ENCODE measurements around the gene GLIS1.

Gene GLIS1

DNA sequence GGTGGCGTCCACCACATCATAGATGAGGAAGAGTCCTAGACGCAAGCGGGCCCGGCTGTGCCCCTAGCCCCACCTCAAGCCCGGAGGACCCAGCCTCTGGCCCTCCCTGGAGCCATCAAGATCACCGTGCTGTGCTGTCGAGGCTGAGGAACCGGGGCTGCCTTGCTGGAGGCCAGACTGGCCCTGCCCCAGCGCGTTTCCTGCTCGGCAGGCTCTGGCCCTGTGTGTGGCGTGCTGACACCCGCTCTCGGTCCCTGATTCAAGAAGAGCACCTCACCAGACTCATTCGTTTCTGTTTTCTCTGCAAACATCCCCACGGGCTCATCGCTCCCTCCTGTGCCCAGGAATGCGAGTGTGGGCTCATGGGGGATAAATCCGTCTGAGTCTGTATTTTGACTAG is 51.1 kb downstream of the GLIS1 start:
- CTCF ChIA-PET = interaction anchor here (2.7 kb wide), 1 partner anchor 203 kb away, joined by 10 read pairs; no protein-coding TSS in a partner anchor
- no peak for DNase-seq (ENCODE audit: low read depth, low spot score)
- POLR2A ChIA-PET = no interaction called here
- TF ChIP-seq, protein P1, sequence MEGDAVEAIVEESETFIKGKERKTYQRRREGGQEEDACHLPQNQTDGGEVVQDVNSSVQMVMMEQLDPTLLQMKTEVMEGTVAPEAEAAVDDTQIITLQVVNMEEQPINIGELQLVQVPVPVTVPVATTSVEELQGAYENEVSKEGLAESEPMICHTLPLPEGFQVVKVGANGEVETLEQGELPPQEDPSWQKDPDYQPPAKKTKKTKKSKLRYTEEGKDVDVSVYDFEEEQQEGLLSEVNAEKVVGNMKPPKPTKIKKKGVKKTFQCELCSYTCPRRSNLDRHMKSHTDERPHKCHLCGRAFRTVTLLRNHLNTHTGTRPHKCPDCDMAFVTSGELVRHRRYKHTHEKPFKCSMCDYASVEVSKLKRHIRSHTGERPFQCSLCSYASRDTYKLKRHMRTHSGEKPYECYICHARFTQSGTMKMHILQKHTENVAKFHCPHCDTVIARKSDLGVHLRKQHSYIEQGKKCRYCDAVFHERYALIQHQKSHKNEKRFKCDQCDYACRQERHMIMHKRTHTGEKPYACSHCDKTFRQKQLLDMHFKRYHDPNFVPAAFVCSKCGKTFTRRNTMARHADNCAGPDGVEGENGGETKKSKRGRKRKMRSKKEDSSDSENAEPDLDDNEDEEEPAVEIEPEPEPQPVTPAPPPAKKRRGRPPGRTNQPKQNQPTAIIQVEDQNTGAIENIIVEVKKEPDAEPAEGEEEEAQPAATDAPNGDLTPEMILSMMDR (IDR thresholded peaks at IDR 0.05; ENCODE audit: insufficient read depth, low read length, missing control alignments) = no peak
- no peak overlapping the region for H3K4me3 ChIP-seq (ENCODE audit: low read depth, low read length)

DNA sequence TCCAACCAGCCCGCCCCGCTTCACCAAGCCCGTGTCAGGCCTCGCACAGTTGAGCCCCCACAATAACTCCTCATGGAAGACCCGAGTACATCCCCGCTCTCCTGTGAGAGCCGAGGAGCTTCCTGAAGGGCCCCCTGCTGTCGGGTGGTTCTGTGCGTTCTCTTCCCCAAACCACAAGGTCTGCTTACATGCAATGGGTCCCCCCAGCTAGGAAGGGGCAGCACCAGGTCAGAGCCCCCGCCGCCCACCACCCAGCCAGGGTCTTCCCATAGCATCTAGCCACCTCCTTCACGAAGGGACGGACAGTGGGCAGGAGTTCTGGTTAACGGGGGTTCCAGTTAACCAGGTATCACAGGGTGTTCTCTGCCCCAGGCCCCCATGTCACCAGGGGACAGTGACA is 51.5 kb downstream of the GLIS1 start:
- POLR2A ChIA-PET = no interaction called here
- CTCF ChIA-PET = interaction anchor here (0.9 to 2.7 kb wide), 3 partner anchors 14 to 203 kb away, joined by 3 to 10 read pairs (median 3); no protein-coding TSS in a partner anchor
- no peak for DNase-seq (ENCODE audit: low read depth, low spot score)

DNA sequence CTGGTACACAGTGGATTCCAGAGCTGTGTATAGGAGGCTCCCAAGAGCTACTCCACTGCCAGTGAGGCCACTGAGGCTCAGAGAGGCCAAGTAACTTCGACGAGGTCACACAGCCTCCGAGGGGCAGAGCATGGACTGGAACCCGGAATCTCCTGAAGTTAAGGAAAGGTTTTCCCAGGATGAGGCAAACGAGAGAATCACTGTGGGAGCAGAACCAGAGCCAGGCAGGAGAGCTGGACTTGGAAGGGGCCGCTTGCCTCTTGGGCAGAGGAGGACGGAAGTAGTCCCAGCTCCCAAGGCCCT is 52.0 kb downstream of the GLIS1 start:
- no peak for DNase-seq (ENCODE audit: low read depth, low spot score)
- POLR2A ChIA-PET = interaction anchor here (1.1 kb wide), 1 partner anchor 175 kb away, joined by 4 read pairs; no protein-coding TSS in a partner anchor
- TF ChIP-seq, protein P1 (IDR thresholded peaks at IDR 0.05; ENCODE audit: insufficient read depth, low read length, missing control alignments) = no peak
- no peak overlapping the region for H3K4me3 ChIP-seq (ENCODE audit: low read depth, low read length)
- CTCF ChIA-PET = interaction anchor here (0.7 to 2.7 kb wide), 5 partner anchors 9 to 409 kb away, joined by 3 to 10 read pairs (median 3); no protein-coding TSS in a partner anchor

More for the DNA sequence above, 51.5 kb downstream of the GLIS1 start:
- TF ChIP-seq, protein P1 (IDR thresholded peaks at IDR 0.05; ENCODE audit: insufficient read depth, low read length, missing control alignments) = no peak
- H3K4me3 ChIP-seq (ENCODE audit: low read depth, low read length) = no peak overlapping the region

DNA sequence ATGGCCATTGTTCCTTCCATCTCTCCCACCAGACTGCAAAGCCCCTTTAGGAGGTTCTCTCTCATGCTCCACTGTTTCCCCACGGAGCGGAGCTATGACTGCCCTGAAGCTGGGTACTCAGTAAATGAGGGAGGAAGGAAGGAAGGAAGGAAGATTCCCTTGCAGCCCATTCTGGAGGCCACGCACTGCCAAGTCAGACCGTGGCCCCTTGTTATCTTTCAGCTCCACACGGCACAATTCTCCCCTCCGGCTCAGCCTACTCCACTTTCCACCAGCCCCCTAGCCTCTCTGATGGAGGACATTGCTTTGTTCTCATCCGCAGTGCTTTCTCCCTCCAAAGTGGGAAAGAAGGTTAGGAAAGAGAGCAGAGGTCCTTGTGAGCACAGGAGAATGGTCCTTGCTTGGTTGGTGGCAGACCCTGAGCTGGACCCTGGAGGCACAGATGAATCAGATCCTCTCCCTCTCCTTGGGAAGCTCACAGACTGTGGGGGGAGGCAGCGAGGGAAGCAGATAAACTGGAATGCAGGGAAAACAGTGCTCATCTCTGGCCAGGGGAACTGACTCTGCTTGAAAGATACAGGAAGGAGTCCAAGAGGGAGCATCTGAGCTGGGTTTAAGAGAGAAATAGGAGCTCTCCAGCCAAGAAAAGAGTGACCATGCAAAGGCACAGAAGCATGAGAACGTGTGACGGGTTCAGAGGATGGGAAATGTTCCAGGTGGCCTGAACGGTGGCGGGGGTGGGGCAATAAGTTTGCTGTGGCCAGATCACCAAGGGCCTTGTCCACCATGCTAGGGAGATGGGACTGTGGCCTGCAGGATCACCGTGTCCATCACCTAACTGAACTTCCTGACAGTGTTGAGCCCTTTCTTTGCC is 52.6 kb downstream of the GLIS1 start:
- ChIA-PET POLR2A (interaction anchor here (1.1 kb wide), 1 partner anchor 174 kb away, joined by 4 read pairs; no protein-coding TSS in a partner anchor), CTCF (interaction anchor here (0.7 to 2.7 kb wide), 5 partner anchors 9 to 409 kb away, joined by 3 to 10 read pairs (median 3); no protein-coding TSS in a partner anchor)
- TF ChIP-seq, protein P1 (IDR thresholded peaks at IDR 0.05; ENCODE audit: insufficient read depth, low read length, missing control alignments) = no peak
- no peak for DNase-seq (ENCODE audit: low read depth, low spot score)
- no peak overlapping the region for H3K4me3 ChIP-seq (ENCODE audit: low read depth, low read length)

DNA sequence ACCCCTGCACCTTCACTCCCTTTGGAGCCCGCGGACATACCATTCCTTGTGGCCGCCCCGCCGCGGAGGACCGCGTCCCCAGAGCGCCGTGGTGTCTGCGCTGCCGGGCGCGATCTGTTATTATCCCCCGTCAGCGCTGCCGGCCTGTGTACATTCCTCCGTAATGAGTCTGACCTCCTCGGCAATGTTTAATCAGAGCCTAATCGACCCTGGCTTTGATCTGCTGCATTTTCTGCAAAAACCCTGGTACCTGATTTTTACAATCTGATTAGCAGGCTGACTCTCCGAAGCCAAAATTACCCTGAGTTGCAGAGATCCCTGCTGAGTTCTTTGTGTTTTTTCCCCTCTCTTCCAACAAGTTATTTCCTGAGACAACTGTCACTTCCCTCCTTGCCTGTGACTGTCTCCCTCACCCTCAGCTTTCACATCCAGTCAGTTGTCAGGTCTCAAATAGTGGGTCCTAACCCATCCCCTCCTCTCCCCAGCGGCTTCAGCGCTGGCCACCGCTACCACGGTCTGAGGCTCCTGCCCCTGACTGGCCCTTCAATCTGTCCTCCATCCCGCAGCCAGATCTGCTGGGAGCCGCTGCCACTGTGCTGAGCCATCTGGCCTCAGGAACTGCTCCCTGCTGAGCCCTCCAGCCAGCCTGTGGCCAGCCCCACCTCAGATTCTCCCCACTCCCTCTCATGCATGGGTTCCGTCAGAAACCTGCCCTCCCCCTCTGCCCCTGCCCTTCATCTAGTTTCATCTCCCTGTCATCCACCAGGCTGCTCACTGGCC is 53.5 kb downstream of the GLIS1 start:
- ChIA-PET CTCF (interaction anchor here (1.3 to 2.1 kb wide), 3 partner anchors 10 to 34 kb away, joined by 3 to 6 read pairs (median 5); no protein-coding TSS in a partner anchor), POLR2A (interaction anchor here (1.1 kb wide), 1 partner anchor 173 kb away, joined by 4 read pairs; no protein-coding TSS in a partner anchor)
- TF ChIP-seq, protein P1 (IDR thresholded peaks at IDR 0.05; ENCODE audit: insufficient read depth, low read length, missing control alignments) = no peak
- no peak for DNase-seq (ENCODE audit: low read depth, low spot score)
- H3K4me3 ChIP-seq (ENCODE audit: low read depth, low read length) = no peak overlapping the region
